CD4-positive, alpha-beta T cell (primary cell): Measurements from ENCODE around the gene CDKAL1. TPM values are rescaled to one million over a fixed set of nuclear protein-coding genes. Genes with fewer than 3 reads are reported as not detected.

Experiments
- ATAC-seq: fragments of 200-7000 bp; cut with Tn5 transposase; one replicate; pipeline ENCODE4 v1.10.0; 2022; ENCODE audit warnings: mild to moderate bottlenecking; ENCODE audit not compliant: poor library complexity
- CTCF ChIA-PET: fragments of 350-600 bp; sonication (Branson Sonifier 250); formaldehyde crosslinking; loops from one replicate; lab custom pipeline; 2021; ENCODE audit warnings: antibody characterized with exemption, inconsistent platforms; lab: Charles Lee
- POLR2A ChIA-PET: fragments of 350-600 bp; sonication (Branson Sonifier 250); formaldehyde crosslinking; loops from one replicate; lab custom pipeline; 2021; ENCODE audit warnings: antibody characterized with exemption, inconsistent platforms; lab: Charles Lee
- DNase-seq, 14 experiments: peaks; one replicate each; pipeline ENCODE4 v3.0.0-alpha.2; 2013 to 2020; ENCODE audit warnings: mixed read lengths in 2 of 14
- H3K27ac ChIP-seq, 2 donors: one replicate each; pipeline versions ENCODE4 v1.5.1 to v1.7.0; 2013; ENCODE audit warnings: low read length in 2 of 2, low read depth in 1 of 2, mild to moderate bottlenecking in 1 of 2
- H3K27me3 ChIP-seq, 2 experiments: 1 replicate in 1 of 2; 2 replicates in 1 of 2; pipeline versions ENCODE4 v1.6.1 to v1.7.0; 2013; ENCODE audit warnings: low read length in 2 of 2, control low read depth in 1 of 2, mild to moderate bottlenecking in 1 of 2, moderate library complexity in 1 of 2; ENCODE audit not compliant: insufficient read depth in 2 of 2, control insufficient read depth in 1 of 2
- H3K36me3 ChIP-seq: one replicate; pipeline ENCODE4 v1.6.1; 2013; ENCODE audit warnings: low read length, control low read depth; ENCODE audit not compliant: insufficient read depth
- H3K4me1 ChIP-seq: one replicate; pipeline ENCODE4 v1.6.1; 2013; ENCODE audit warnings: low read length, control low read depth; ENCODE audit not compliant: insufficient read depth
- H3K4me3 ChIP-seq: one replicate; pipeline ENCODE4 v1.5.1; 2013; ENCODE audit warnings: mild to moderate bottlenecking, low read length, moderate library complexity
- H3K9me3 ChIP-seq, 2 experiments: 1 replicate in 1 of 2; 2 replicates in 1 of 2; pipeline versions ENCODE4 v1.6.1 to v1.7.0; 2013; ENCODE audit warnings: low read length in 2 of 2, mild to moderate bottlenecking in 2 of 2, control low read depth in 1 of 2, moderate library complexity in 1 of 2; ENCODE audit not compliant: control insufficient read depth in 1 of 2, insufficient read depth in 1 of 2
- H3K27ac Mint-ChIP-seq: one replicate; pipeline ENCODE4 v1.8.0; 2020; ENCODE audit warnings: mixed read lengths
- H3K27me3 Mint-ChIP-seq: one replicate; pipeline ENCODE4 v1.8.0; 2021; ENCODE audit warnings: mixed read lengths
- H3K36me3 Mint-ChIP-seq: one replicate; pipeline ENCODE4 v1.8.0; 2021; ENCODE audit warnings: low read depth, mixed read lengths
- H3K4me1 Mint-ChIP-seq: one replicate; pipeline ENCODE4 v1.8.0; 2021; ENCODE audit warnings: low read depth, mixed read lengths
- H3K4me3 Mint-ChIP-seq: one replicate; pipeline ENCODE4 v1.8.0; 2020; ENCODE audit warnings: mild to moderate bottlenecking, mixed read lengths
- H3K9me3 Mint-ChIP-seq: one replicate; pipeline ENCODE4 v1.8.0; 2020; ENCODE audit warnings: mixed read lengths
- CTCF ChIP-seq: fragments of 200-600 bp; IDR thresholded peaks from one replicate; pipeline ENCODE4 v1.8.0; 2022; ENCODE audit warnings: antibody characterized with exemption, mild to moderate bottlenecking
- intact Hi-C, 2 experiments: fragments of 100-400 bp; cut with DNase I in 1 of 2; cut with micrococcal nuclease in 1 of 2; formaldehyde crosslinking; loops; one replicate each; pipeline versions ENCODE4 v1.15.1 to v1.9.0; 2023 to 2025; cut with DNase I, micrococcal nuclease
- total RNA-seq, 174 experiments: library from RNA in 2 of 174; stranded (reverse) in 2 of 174; gene quantifications; one replicate each; pipeline ENCODE4 v1.2.3 and lab custom pipeline; 2021 to 2026

Gene CDKAL1
- total RNA-seq, 2 experiments from 2014 or later = 21.3 to 23.9 TPM

DNA sequence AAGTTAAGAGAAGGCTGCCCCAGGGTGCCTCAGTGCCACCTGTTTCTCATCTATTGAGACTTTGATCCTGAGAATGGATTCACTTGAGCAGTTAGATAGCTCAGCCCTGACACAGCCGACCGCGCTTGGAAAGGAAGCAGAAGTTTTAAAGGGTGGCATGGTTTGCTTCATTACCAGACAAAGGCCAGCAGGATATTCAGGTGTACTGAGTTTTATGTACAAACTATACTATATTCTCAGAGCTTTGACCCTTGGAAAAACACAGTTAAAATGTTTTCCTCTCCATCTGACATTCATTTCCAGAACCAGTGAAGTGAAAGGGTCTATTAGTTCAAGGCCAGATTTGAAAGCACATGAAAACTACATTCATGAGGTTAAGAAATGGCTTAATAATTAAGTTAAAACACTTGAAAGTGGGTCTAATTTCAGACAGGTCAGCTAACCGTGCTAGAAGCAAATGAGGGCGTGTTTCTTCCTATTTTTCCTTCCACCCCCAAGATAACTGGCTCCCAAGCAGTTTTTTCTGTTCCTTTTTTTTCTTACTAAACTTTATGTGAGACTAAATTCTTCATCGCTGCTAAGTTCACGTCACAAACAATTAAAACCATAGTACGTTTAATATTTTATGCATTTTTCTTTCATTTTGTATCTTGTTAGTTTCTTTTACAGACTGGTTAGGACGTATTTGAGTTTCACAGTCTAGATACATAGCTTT lies 674.0 kb downstream of the CDKAL1 start:
- Histone ChIP-seq H3K36me3 (peaks cover 30% of the 10 kb centered on the region), H3K27ac (no peak overlapping the region), H3K4me3 (no peak overlapping the region), H3K4me1 (no peaks in the 10 kb centered on the region), H3K9me3 (peaks cover 0 to 5% of the 10 kb centered on the region in 2 experiments), H3K27me3 (no peaks in the 10 kb centered on the region)
- Mint-ChIP-seq H3K9me3 (peaks cover 2% of the 10 kb centered on the region), H3K4me1 (no peaks in the 10 kb centered on the region), H3K27me3 (no peaks in the 10 kb centered on the region), H3K36me3 (peaks cover 88% of the 10 kb centered on the region), H3K4me3 (no peak overlapping the region), H3K27ac (no peak overlapping the region)
- intact Hi-C loops = no loop called here
- ChIA-PET POLR2A (no interaction called here), CTCF (no interaction called here)
- no peak for DNase-seq
- ATAC-seq = no peak
- TF ChIP-seq CTCF = no peak

GRCh38 chr6:21208796-21209186 lies 674.5 kb downstream of the CDKAL1 start:
- Histone ChIP-seq H3K27ac (no peak overlapping the region), H3K9me3 (no peaks in the 10 kb centered on the region), H3K4me3 (no peak overlapping the region), H3K27me3 (no peaks in the 10 kb centered on the region), H3K4me1 (no peaks in the 10 kb centered on the region), H3K36me3 (peaks cover 30% of the 10 kb centered on the region)
- Mint-ChIP-seq H3K4me1 (no peaks in the 10 kb centered on the region), H3K27ac (no peak overlapping the region), H3K27me3 (no peaks in the 10 kb centered on the region), H3K9me3 (peaks cover 2% of the 10 kb centered on the region), H3K36me3 (peaks cover 89% of the 10 kb centered on the region), H3K4me3 (no peak overlapping the region)
- ChIA-PET CTCF (no interaction called here), POLR2A (no interaction called here)
- intact Hi-C loops = no loop called here
- TF ChIP-seq CTCF = no peak
- ATAC-seq = no peak
- DNase-seq = no peak

GRCh38 chr6:21213492-21213891 lies 679.2 kb downstream of the CDKAL1 start:
- Mint-ChIP-seq H3K4me3 (no peak overlapping the region), H3K9me3 (no peaks in the 10 kb centered on the region), H3K27ac (no peak overlapping the region), H3K27me3 (no peaks in the 10 kb centered on the region), H3K36me3 (peaks cover 84% of the 10 kb centered on the region), H3K4me1 (no peaks in the 10 kb centered on the region)
- Histone ChIP-seq H3K9me3 (no peaks in the 10 kb centered on the region), H3K27me3 (no peaks in the 10 kb centered on the region), H3K27ac (no peak overlapping the region), H3K4me1 (no peaks in the 10 kb centered on the region), H3K4me3 (no peak overlapping the region), H3K36me3 (peaks cover 25% of the 10 kb centered on the region)
- ChIA-PET CTCF (no interaction called here), POLR2A (no interaction called here)
- no peak for TF ChIP-seq CTCF
- intact Hi-C loops = no loop called here
- ATAC-seq (no peak), DNase-seq (no peak)
